HG03575 (cell line): ENCODE data around the gene ARMC6.

Source experiments
- ATAC-seq: cut with Tn5 transposase; IDR thresholded peaks from one replicate; pipeline ENCODE4 v1.9.1; 2021; ENCODE audit not compliant: unreplicated experiment, insufficient number of reproducible peaks, low FRiP score; ENCODE audit errors: extremely low read depth

ARMC6 gene

DNA sequence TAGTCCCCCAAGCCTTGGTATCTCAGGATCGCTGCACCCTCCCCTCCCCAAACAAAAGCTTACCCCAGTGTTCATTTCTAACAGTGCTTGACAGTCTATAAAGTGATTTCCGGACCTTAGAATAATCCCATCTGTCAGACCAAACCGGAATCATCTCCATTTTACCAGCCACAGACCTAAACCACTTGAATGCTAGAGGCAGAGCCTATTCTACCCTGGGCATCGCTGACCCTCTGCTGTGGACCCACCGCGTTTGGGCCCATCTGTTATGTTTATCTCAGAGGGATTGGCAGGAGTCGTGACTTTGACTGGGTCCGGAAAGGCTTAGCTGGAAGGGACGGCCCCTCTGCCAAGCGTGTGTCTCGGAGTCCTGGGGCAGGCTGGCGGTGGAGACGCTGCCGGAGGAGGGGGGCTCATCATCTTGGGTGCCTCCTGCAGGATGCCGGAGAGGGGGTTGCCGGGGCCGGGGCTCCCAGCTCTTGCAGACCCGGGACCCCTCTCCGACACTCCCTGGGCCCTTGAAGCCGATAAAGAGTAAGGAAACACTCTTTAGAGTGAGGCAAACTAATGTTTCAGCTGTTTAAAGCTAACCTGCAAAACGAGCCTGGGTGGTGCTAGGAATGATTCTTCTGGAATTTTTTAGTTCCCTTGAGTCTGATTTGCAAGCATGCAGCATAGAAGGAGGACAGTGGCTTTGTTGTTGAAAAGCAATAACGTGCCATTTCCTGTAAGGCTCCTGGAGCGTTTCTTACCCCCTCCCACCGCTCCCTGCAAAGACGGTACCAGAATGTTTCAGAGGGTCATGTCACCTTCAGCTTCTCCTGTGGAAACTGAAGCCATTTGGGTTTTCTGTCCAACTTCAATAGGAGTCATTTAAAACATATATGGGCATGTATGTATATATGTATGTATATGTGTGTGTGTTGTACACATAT is 31.7 kb downstream of the ARMC6 start:
- no peak for ATAC-seq

DNA sequence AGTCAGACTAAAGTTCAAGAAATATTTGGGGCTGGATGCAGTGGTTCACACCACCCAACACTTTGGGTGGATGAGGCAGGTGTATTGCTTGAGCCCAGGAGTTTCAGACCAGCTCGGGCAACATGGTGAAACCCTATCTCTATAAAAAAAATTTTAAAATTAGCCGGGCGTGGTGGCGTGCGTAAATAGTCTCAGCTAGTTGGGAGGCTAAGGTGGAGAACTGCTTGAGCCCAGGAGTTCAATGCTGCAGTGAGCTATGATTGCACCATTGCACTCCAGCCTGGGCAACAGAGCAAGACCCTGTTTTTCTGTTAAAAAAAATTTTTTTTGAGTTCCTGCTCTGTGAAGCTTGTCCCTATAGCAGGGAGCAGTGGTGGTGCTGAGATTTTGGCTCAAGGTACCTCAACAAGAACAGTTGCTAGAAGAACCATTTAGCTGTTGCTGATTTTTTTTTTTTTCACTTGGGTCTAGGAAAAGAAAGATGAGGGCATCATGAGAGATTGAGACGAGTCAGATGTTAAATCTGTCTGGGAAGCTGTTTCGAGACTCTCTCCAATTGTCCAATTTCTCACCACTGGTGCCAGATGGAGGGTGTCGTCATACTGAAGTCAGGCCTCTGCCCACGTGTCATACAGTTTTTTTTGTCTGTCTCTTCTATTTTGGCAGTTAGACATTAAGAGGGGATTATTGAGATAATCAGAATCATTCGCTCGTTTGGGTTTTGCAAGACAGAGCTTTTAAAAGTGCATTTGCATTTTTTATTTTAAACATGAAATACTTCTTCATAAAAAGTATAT is 34.1 kb downstream of the ARMC6 start:
- no peak for ATAC-seq

DNA sequence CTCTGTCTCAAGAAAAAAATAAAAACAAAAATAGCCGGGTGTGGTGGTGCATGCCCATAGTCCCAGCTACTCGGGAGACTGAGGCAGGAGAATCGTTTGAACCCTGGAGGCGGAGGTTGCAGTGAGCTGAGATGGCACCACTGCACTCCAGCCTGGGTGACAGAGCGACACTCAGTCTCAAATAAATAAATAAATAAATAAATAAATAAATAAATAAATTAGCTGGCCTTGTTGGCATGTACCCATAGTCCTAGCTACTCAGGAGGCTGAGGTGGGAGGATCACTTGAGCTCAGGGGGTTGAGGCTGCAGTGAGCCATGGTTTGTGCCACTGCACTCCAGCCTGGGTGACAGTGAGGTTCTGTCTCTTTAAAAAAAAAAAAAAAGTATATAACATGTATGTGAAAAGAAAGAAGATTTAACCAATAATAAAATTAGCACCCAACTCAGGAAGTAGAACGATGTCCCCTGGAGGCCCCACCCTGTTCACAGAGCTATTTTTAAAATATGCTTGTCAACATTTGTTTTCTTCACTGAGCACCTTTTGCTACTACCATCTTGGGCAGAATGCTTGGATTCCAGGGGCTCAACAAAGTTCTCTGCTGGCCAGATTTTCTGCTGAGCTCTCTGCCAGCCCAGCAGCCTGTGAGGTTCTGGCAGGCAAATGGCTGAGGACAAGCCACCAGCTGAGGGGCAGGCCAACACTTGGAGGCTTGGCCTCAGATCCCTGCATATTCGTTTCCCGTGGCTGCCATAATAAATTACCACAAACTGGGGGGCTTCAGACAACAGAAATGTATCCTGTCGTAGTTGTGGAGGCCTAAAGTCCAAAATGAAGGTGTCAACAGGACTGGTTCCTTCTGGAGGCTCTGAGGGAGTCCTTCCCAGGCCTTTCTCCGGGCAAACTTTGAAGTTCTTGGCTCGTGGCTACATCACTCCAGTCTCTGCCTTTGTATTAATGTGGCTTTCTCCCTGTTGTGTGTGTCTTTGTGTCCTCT is 35.6 kb downstream of the ARMC6 start:
- ATAC-seq = no peak

DNA sequence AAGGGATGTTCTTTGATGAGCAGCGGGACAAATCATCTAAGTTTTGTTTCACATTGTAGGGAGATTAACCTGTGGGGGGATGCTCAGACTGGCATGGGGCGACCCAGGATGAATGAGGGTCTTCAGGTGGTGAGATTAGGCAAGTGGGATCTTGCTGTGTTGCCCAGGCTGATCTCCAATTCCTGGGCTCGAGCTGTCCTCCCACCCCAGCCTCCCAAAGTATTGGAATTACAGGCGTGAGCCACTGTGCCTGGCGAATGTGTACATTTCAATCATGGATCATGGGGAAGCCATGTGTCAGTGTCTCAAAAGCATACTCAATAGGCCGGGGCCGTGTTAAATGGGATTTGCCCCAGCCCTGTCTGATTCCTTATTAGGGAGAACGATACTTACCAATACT is 38.5 kb downstream of the ARMC6 start:
- no peak for ATAC-seq

DNA sequence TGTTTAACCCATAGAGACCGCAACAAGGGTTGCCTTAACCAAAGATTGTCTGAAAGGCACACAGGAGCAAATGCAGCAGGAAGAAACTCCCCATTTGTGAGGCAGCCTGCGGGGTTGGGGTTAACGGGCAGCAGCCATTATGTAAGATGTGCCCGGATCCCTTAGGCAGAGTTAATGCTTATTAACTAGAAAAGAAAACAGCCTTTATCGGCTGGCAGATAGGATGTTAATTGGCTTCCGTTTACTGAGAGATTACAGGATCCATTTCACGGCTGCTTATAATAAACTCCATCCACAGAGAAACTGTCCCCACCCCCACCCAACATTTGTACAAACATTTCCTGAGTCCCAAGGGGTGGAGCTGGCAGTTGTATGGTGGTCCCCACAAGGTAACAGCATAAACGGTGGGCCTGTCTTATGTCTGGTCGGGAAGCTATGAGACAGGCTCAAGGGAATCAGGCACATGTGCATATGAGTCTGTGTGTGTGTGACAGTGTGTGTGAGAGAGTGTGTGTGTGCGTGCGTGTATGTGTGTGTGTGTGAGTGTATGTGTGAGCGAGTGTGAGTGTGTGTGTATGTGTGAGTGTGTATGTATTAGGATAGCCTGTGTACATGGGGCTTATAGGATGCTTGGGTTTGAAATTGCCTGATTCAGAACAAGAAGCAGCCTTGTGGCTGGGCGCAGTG is 40.9 kb downstream of the ARMC6 start:
- no peak for ATAC-seq

DNA sequence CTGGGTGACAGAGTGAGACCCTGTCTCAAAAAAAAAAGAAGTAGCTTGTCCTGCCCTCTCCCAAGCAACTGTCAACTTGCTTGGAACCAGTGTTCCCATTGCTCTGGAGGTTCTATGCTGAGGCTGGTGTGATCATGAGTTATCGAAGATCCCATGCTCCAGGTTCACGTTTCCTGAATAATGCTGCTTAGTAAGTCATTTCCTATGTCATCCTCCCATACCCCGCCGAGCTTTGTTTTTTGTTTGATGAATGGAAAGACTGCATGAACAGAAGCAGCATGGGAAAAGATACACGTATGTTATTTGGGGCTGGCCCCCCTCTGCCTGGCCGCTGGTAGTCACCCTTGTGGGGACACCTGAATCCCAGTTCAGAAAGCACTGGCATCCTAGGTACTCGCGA is 41.7 kb downstream of the ARMC6 start:
- no peak for ATAC-seq

DNA sequence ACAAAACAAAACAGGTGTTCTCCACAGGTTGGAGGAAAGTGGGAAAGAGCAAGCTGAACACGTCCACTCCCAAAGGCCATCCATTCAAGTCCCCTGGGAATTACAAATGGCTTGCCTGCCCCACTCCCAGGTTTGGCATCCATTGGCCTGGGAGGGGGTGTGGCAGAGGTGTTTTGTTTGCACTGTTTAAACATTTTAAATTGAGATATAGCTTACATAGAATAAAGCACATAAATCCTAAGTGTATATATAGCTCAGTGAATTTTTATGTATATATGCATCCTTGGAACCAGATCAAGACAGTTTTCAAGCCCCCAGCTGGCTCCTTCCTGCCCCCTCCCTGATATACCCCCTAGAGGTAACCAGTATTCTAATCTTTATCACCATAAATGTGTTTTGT is 43.1 kb downstream of the ARMC6 start:
- no peak for ATAC-seq

DNA sequence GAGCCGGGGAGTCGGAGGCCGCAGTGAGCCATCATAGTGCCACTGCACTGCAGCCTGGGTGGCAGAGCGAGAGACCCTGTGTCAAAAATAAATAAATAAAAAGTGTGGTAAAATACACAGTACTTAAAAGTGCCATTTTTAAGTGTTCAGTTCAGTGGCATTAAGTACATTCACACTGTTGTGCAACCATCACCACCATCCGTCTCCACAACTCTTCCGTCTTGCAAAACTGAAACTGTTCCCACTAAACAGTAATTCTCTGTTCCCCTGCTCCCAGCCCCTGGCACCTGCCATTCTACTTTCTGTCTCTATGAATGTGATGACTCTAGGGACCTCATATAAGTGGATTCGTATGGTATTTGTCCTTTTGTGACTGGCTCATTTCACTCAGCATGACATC is 43.7 kb downstream of the ARMC6 start:
- no peak for ATAC-seq

DNA sequence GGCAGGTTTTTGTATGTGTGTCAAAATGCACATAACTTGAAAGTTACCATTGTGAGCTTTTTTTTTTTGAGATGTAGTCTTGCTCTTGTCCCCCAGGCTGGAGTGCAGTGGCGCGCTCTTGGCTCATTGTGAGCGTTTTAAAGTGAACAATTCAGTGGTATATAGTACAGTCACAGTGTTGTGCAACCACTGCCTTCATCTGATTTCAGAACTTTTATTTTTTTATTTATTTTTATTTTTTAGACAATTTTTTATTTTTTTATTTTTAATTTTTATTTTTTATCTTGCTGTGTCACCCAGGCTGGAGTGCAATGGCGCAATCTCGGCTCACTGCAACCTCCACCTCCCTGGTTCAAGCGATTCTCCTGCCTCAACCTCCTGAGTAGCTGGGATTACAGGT is 45.4 kb downstream of the ARMC6 start:
- no peak for ATAC-seq

DNA sequence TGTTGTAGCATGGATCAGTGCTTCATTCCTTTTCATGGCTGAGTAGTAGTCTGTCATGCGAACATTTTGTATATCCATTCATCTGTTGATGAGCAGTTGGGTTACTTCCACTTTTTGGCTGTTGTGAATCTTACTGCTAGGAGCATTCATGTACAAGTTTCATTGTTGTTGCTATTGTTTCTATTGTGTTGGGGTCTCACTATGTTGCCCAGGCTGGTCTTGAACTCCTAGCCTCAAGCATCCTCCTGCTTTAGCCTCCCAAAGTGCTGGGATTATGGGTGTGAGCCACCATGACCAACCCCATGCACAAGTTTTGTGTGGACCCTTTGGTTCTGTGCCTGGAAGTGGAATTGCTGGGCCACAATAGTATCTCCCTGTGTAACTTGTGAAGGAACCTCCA is 46.2 kb downstream of the ARMC6 start:
- no peak for ATAC-seq

DNA sequence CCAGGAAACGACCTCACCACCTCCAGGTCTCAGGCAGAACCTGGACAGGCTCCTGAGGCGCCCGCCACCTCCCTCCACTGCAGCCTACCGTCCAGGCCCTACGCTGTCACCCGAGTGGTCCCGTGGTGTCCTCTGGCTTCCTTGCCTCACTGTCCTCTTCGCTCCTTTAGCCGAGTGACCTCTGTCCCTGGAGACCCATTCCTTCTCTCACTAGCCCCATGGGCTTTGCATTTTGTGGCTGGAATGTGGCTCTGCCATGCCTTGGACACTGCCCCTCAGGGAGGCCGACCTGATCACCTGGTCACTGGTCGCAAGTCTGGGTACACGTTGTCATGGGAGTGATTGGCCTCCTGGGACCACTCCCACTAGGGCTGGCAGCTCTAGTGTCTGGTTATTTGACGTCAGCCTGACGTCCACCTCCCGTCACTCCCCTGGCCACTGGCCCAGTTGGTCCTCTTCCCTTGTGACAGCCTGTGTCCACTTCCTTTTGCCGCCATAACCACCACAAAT is 48.3 kb downstream of the ARMC6 start:
- no peak for ATAC-seq

DNA sequence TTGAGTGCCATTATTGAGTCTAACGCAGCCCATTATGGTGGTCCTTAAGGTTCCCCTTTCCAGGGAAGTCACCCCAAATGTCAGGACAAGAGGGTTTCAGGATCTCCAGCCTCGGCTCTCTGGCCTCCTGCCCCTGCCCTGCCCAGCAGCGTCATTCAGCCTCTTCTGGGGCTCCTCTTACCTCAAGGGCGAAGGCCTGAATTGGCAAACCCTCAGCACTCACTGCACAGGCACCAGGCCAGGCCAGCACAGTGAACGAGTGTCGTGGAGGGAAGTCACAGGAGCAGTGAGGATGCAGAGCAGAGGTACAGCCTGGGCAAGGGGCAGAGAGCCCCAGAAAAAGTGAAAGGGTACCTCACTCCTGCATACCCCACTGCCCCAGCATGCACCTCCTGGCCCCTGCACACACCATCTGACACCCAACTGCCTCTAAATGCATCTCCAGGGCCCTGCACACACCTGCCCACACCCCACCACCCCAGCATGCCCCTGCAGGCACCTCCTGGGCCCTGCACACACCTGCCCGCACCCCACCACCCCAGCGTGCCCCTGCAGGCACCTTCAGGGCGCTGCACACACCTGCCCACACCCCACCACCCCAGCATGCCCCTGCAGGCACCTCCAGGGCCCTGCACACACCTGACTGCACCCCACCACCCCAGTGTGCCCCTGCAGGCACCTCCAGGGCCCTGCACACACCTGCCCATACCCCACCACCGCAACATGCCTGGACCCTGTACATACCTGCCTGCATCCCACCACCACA is 50.2 kb downstream of the ARMC6 start:
- ATAC-seq = no peak

DNA sequence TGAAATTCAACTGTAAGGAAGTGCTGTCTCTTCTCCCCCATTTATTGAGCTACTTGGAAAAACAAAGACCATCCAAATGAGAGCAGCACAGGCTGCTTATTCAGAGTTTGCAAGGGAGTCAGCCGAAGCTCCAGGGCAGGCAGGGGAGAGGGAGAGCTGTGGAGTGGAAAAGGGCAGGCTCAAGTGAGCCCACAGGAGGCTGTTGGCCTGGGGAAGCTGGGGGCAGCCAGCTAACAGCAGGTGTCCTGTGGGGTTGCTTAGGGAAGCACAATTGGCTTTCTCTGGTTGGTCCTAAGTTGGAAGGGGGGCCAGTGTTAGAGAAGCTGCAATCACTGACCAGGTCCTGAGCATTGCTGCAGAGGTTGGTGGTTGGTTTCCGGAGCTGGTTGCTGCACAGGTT is 54.3 kb downstream of the ARMC6 start:
- ATAC-seq = no peak

DNA sequence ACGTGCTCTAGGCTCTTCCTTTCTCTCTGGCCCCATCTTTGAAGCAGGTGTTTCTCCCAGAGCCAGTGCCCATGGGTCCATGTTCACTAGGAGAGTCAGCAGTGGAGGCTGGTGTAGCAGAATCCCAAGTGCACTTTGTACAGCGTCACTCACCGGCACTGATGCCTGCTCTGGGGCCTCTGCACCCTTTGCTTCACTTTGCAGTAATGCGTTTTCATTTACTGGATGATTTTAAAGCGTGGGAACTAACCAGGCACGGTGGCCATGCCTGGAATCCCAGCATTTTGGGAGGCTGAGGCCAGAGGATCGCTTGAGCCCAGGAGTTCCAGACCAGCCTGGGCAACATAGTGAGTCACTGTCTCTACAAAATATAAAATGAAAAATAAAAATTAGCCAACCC is 61.1 kb downstream of the ARMC6 start:
- no peak for ATAC-seq

DNA sequence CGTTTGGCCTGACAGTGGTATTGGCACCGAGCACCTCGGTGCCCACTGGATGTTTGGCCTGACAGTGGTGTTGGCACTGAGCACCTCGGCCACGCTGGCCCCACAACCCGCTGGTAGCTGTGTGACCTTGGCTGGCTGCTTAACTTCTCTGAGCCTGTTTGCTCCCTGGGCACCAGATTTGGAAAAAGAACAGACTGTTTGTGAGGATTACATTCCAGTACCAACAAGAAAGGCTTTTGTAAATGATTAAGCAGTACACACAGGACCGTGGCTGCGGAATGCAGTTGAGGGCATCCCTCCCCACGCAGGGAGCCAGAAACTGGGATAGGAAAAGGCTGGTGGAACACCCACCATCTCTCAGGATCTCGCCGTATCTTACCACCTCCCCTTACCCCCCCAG is 62.3 kb downstream of the ARMC6 start:
- ATAC-seq = no peak

DNA sequence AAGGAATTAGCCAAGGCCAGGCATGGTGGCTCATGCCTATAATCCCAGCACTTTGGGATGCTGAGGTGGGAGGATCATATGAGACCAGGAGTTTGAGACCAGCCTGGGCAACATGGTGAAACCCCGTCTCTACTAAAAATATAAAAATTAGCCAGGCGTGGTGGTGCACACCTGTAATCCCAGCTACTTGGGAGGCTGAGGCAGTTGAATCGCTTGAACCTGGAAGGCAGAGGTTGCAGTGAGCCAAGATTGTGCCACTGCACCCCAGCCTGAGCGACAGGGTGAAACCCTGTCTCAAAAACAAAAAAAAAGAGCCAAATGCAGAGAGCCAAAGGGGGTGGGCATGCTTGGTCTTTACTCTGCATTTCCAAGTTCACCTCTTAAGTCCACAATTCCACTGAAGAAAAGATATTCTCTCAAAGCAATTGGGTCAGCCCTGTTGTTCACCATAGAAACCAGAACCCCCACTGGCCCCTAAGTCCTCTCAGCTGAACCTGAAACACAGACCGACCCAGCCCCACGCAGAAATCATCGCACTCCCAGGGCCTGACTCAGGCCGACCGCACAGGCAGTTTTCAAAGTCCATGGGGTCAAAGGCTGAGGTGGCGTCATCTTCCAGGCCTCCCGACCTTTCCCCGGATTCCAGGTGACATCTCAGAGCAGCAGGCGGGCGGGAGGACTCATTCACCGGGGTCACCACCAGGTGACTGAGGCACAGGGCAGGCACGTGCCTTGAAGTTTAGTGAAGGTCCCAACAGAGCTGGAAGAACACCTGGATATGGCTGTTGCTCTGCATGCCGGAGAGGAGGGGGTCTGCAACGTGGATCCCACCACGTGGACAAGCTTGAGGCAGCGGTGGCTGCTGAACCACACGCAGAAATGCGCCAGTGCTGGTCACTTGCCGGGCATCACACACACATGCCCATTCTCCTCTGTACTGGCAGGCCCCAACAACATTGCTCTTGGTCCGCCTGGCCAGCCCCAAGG is 63.5 kb downstream of the ARMC6 start:
- no peak for ATAC-seq
